ENCODE data around the gene TMEM30A.

DNA sequence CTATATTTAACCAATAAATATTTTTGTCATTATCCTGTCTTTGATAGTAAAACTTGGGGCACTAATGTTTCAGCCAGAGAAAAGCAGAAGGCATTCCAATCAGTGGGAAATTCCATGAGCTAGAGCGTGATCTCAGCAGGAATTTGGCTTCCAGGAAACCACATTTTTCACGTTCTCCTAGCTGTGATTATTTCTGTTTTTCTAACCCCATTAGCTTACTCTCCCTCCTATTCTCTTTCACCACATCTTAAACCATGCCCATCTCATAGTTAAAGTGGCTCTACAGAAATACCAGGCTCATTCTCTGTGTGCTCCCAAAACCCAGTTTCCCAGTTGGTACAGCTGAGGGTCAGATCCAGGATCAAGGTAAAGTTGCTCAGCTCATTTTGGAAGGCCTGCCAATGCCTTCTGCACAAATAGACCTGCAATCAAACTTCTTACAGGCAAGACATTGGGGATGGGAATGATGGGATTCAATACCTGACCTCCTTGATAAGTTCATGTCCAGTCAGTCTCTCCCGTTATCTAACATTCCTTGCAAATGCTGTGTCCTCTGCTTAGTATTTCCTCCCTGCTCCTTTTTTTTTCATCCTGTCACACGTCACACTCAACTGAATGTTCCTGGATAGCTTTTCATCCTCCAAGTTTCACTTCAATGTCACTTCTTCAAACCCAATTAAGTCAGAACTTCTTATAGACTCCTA, 33.1 kb upstream of the TMEM30A start:
- TF ChIP-seq, protein P1, sequence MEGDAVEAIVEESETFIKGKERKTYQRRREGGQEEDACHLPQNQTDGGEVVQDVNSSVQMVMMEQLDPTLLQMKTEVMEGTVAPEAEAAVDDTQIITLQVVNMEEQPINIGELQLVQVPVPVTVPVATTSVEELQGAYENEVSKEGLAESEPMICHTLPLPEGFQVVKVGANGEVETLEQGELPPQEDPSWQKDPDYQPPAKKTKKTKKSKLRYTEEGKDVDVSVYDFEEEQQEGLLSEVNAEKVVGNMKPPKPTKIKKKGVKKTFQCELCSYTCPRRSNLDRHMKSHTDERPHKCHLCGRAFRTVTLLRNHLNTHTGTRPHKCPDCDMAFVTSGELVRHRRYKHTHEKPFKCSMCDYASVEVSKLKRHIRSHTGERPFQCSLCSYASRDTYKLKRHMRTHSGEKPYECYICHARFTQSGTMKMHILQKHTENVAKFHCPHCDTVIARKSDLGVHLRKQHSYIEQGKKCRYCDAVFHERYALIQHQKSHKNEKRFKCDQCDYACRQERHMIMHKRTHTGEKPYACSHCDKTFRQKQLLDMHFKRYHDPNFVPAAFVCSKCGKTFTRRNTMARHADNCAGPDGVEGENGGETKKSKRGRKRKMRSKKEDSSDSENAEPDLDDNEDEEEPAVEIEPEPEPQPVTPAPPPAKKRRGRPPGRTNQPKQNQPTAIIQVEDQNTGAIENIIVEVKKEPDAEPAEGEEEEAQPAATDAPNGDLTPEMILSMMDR (conservative IDR thresholded peaks at IDR 0.05; ENCODE audit: low read length) = no peak
- no peak for TF ChIP-seq EZH2phosphoT487 (IDR thresholded peaks at IDR 0.05; ENCODE audit: borderline replicate concordance, low read depth, low read length)

Measured in OCI-LY7 (cell line).